Measurements from ENCODE around the gene RPS19.

GRCh38 chr19:41853344-41853743, 6.7 kb upstream of the RPS19 start:
- TF ChIP-seq EZH2 (IDR thresholded peaks at IDR 0.05; ENCODE audit: borderline replicate concordance, low read length), result no peak
- TF ChIP-seq CTCF (IDR thresholded peaks at IDR 0.05; ENCODE audit: low read length), result no peak
